Measurements from ENCODE around the gene PGM2L1.
A peak's percentile ranks its signal among the peaks of the same experiment; 100 is the strongest.

PGM2L1 gene

DNA sequence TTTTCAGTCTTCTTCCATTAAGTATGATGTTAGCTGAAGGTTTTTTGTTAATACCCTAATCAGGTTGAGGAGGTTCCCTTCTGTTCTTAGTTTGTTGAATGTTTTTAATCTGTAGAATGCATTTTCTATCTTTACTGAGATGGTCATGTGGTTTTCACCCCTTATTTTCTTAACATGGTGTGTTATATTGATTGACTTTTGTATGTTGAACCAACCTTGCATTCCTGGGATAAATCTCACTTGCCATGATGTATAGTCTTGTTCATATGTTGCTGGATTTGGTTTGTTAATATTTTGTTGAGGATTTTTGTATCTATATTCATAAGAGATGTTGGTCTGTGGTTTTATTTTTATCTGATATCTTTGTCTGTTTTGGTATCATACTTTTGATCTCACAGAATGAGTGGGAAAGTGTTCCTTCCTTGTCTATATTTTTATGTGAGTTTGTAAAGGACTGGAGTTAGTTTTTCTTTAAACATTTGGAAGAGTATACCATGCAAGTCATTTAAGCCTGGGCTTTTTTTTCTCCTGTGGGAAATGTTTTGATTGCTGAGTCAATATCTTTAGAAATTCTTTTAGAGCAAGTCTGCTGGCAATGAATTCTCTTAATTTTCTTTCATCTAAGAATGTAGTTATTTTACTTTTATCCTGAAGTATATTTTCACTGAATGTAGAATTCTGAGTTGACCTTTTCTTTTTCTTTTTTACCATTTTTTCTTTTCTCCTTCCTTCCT is 81.3 kb downstream of the PGM2L1 start:
- TF ChIP-seq ZNF274 (IDR thresholded peaks at IDR 0.05; ENCODE audit: low read depth, low read length): no peak
- H3K4me3 ChIP-seq (ENCODE audit: low read length): no peak overlapping the region

DNA sequence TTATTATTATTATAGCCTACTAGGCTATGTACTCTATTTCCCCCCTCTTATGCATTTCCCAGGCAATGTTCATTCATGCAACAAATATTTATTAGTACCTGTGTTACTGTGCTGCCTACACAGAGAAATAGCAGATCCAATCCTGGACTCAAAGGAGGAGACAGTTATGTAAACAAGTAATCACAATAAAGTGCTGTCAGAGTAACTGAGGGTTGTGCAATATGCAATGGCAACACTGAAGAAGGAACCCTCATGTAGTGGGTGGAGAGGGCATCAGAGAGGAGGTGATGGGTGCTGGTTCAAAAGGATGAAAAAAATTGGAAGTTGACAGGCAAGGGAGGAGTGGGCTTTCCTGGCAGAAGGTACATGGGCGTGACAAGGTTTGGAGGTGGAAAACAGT is 85.9 kb downstream of the PGM2L1 start:
- no peak for TF ChIP-seq ZNF274 (IDR thresholded peaks at IDR 0.05; ENCODE audit: low read depth, low read length)
- H3K4me3 ChIP-seq (ENCODE audit: low read length): no peak overlapping the region

DNA sequence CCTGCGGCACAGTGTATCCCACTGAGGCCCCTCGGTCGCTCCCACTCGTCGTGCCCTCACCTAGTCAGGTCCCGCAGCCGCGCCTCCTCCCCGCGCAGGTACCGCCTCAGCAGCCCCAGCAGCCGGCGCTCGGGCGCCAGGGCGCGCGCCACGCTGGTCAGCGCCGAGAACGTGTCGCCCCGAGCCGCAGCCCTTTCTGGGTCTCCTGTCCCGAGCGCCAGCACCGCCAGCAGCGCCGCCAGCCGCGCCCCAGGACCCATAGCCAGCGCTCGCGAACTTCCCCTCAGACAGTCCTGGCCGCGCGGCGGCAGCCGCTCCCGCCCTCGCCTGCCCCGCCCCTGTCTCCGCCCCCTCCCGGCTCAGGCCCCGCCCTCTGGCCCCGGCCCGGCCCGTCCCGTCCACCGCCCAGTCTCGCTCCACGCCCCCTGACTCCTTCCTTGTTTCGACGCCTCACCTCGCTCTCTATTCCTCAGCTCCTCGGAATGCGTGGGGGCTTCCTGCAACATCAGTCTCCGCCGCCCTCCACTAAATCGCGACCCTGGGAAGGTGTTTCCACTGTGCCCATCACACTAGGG is 86.8 kb downstream of the PGM2L1 start, which contains the start of gene P4HA3:
Gene P4HA3, minus strand, starts transcription at position 289 of the 575 bp plus-strand sequence. Its CDS starts 29 bp downstream, at position 260.
- peak within 1 kb of the TSS; percentile 29; the same call in 1 of the 2 replicates for H3K4me3 ChIP-seq (ENCODE audit: low read length)
- no peak for TF ChIP-seq ZNF274 (IDR thresholded peaks at IDR 0.05; ENCODE audit: low read depth, low read length)

DNA sequence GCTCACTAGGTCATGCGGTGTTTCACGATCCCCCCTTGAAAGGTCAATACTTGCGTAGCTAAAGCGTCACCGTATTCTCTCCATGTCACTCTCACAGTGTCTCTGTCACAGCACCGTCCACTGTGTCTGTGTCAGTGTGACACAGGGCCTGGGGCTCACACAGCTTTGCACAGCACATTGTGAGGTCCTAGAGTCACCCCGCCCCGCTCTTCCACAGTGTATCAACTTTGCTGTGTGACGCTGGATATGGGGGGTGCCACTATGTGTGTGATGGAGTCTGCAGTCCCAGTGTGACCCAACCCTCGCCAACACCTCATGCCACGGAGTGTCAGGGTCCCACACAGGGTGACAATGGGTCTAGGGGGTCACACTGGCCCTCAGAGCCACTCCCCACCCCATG is 87.4 kb downstream of the PGM2L1 start:
- no peak for TF ChIP-seq ZNF274 (IDR thresholded peaks at IDR 0.05; ENCODE audit: low read depth, low read length)
- H3K4me3 ChIP-seq (ENCODE audit: low read length): peak overlapping the region; percentile 29; the same call in 1 of the 2 replicates

DNA sequence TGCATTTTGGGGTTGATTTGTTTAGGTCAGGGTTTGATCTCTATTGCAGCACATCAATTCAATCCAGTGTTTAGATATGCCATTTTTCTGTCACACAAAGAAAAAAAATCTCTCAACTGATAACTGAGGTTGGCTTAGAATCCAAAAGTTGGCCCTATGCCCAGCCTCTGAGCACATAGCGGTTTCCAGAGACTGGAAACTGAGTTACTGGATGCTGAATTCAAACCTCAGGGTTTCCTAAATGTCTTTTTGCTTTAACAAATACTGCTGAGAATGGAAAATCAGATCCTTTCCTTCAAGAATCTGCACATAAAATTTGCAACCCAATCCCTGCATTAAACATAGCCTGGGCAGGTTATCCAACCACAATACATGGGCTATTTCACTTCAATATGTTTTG is 90.8 kb downstream of the PGM2L1 start:
- TF ChIP-seq ZNF274 (IDR thresholded peaks at IDR 0.05; ENCODE audit: low read depth, low read length): no peak
- no peak overlapping the region for H3K4me3 ChIP-seq (ENCODE audit: low read length)

DNA sequence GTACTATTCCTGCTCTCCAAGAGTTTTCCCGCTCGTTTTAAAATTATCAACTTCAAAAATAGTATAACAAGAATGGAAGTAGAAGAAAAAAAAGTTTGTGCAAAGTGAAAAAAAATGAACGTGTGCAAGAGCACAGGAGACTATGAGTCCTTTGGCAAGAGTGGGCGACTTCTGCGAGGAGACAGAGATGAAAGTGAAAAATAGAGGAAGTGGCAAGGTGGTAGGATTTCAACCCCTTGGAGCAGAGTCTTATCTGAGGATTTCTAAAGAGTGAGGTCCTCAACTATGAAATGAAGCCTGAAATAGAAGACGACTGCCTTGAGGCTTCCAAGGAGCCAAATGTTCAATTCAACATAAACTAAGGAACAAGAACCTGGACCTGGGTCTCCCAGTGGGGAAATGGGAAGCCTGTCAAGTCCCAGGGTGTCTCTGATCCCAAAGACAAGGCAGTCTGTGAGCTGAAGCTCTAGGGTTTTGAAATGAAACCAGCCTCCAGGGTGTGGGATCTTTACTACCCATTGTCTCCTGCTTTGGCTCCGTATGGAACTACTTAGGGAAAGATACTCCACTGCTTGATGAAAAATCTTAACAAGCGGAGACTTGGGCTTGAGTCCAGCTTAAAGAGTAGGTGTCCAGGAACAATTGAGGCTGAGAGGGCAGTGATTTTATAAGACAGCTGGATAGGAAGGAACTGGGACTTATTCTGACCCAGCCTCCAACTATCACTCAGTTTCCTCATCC is 91.6 kb downstream of the PGM2L1 start:
- no peak for TF ChIP-seq ZNF274 (IDR thresholded peaks at IDR 0.05; ENCODE audit: low read depth, low read length)

DNA sequence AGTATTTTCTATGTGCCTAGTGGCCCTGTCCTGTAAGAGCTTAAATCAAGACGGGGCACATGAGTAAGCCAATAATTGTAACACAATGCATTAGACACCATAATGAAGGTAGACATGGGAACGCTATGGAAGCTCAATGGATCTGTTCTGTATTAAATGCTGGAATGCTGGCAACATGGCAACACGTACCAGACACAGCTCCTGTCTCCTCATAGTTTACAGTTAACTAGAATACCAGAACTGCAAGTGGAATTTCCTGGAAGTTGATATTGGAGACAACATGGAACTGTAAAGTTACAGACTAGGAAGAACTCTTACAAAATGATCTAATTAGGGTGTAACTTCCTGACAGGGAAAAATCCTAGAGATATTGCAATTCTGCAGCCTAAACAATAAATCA is 99.2 kb downstream of the PGM2L1 start:
- H3K4me3 ChIP-seq (ENCODE audit: low read length): no peak overlapping the region

More for the DNA sequence above, 91.6 kb downstream of the PGM2L1 start:
- no peak overlapping the region for H3K4me3 ChIP-seq (ENCODE audit: low read length)

DNA sequence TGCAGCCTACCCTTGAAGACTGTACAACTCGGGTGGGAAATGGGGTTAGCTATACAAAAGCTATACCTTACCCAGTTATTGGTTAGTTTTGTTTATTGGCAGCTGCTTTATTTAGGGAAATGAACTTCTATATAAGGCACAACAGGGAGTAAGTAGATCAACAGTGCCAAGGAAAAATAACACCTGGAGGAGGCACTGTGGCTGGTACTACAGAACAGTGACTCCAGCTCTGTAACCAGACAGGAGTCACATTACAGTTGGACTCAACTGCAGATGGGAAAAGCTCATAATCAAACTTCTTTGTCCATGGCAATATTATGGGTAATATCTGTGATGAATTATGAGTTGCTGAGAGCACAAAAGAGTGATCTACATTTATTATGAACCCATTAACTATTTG is 100.7 kb downstream of the PGM2L1 start:
- no peak overlapping the region for H3K4me3 ChIP-seq (ENCODE audit: low read length)
- no peak for TF ChIP-seq ZNF274 (IDR thresholded peaks at IDR 0.05; ENCODE audit: low read depth, low read length)

More for the DNA sequence above, 99.2 kb downstream of the PGM2L1 start:
- no peak for TF ChIP-seq ZNF274 (IDR thresholded peaks at IDR 0.05; ENCODE audit: low read depth, low read length)

DNA sequence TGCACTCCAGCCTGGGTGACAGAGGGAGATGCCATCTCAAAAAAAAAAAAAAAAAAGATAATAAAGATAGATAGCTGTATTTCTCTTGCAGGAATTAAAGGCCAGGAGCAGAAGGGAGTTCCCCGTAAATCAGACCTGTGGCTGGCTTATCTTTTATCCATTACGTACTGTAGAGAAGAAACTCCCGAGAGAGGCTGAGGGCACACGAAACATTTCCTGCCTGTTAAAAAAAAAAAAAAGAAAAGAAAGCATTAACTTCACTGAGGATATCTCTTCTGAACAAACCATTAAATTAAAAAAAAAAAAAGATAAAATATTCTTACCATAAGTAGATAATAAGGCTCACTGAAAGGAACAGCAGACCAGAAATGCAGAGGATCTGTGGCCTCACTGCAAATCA is 109.3 kb downstream of the PGM2L1 start:
- TF ChIP-seq ZNF274 (IDR thresholded peaks at IDR 0.05; ENCODE audit: low read depth, low read length): no peak
- no peak overlapping the region for H3K4me3 ChIP-seq (ENCODE audit: low read length)

DNA sequence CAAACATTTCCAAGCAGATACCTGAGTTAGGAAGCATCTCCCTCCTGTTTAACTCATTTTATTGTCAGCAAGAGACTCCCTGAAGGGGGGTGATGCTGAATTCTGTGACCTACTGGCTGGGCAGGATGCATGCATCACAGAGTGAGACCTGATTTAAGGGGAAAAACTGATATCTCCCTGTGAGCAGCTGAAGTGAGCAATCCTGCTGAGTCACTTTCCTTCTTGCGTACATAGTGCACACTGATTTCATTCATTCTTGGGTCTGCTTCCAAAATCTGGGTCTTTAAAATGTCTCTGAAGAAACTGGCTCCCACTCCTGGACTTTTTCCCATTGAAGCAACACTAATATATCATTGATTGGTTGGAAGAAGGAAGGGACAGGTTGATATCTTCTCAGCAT is 110.1 kb downstream of the PGM2L1 start:
- H3K4me3 ChIP-seq (ENCODE audit: low read length): no peak overlapping the region
- TF ChIP-seq ZNF274 (IDR thresholded peaks at IDR 0.05; ENCODE audit: low read depth, low read length): no peak

DNA sequence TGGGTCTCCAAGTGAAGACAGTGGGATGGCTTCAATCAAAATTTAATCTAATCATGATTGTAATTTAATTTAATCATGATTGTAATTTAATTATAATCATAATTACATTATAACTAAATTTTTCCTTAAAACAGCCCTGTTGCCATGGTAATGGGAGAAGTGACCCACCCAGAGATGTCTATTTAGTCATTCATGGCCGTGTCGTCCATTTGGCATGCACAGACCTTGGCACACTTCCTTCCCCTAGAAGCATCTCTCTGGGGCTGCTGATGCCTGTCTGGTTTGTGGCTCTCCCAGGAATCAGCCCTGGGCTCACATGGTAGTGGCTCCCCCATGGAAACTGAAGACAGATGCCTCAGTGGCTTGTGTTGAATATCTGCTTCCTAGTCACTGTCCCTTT is 113.8 kb downstream of the PGM2L1 start:
- no peak overlapping the region for H3K4me3 ChIP-seq (ENCODE audit: low read length)
- no peak for TF ChIP-seq ZNF274 (IDR thresholded peaks at IDR 0.05; ENCODE audit: low read depth, low read length)

DNA sequence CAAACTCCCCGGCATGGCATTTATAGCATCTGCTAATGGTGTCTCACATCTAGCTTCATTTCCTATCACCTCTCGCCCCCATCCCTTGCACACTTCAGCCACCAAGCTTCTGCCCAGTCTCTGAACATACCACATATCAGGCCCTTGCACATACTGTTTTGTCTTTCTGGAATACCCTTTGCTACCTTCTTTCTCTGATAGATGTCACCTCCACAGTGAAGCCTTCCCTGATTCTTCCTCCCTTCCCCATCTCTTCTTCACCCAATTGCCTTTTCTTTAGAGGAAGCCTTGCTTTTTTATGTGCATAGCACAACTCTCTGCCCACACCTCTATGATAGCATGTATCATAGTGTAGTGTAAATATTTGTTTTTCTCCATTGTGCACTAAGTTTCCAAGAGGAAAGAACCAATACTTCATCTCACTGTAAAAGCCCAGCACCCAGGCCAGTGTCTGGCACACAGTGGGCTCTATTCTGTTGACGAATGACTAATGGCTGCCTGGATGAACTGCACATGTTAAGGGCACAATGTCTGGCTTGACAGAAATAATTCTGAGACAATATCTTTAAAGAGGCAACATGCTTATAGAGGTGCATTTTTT is 114.6 kb downstream of the PGM2L1 start:
- no peak for TF ChIP-seq ZNF274 (IDR thresholded peaks at IDR 0.05; ENCODE audit: low read depth, low read length)
- no peak overlapping the region for H3K4me3 ChIP-seq (ENCODE audit: low read length)

DNA sequence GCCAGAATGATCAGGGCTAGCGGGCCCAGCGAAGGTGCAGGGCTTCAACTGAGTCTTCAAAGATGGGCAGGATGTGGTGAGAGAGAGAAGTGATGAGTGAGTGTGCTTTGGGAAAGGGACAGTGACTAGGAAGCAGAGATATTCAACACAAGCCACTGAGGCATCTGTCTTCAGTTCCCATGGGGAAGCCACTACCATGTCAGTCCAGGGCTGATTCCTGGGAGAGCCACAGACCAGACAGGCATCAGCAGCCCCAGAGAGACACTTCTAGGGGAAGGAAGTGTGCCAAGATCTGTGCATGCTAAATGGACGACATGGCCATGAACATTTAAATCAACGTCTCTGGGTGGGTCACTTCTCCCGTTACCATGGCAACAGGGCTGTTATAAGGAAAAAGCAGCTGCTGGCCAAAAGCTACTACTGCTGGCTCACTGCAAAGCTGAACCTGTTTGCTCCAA is 115.3 kb downstream of the PGM2L1 start:
- no peak for TF ChIP-seq ZNF274 (IDR thresholded peaks at IDR 0.05; ENCODE audit: low read depth, low read length)

DNA sequence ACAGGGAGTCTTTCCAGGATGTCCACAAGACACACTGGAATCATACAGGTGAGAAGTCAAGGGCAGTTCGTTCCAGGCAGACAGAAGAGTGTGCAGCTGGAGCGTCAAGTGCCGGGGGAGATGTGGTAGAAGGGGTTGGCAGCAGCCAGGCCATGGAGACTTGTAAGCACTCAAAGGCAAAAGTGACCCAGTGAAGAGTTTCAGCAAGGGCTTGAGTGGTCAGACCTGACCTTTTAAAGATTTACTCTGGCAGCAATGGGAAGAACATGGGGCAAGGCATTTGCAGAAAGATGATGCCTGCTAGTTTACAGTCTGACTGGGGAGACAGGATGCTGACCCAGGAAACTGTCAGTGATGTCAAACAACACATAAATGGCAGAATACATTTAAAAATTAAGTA is 115.8 kb downstream of the PGM2L1 start:
- no peak for TF ChIP-seq ZNF274 (IDR thresholded peaks at IDR 0.05; ENCODE audit: low read depth, low read length)

More for the DNA sequence above, 115.3 kb downstream of the PGM2L1 start:
- no peak overlapping the region for H3K4me3 ChIP-seq (ENCODE audit: low read length)

More for the DNA sequence above, 115.8 kb downstream of the PGM2L1 start:
- no peak overlapping the region for H3K4me3 ChIP-seq (ENCODE audit: low read length)
